ENCODE results near the gene CCSAP. TPM values are rescaled to one million over a fixed set of nuclear protein-coding genes. Genes with fewer than 3 reads are reported as not detected.

CCSAP gene
- total and polyA plus RNA-seq, 9 donors: 3.3 to 9.2 (median 6.4) TPM

DNA sequence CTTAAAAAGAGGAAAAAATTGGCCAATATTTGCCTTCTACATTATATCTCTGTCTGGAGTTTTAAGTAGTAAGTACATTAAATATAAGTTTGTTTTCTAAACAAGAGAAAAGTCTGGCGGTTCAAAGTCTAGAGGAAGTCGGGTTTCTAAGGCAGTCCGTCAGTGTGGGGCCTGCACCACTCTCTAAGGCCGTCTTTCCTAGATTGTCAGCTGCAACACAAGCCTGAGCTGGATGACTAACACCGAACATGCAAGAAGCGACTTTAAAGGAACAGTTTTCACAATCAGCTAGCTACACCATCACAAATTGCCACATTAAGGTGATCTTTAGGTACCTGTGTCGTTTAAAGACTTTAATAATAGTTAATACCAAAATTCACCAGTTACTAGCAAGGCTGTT lies 19.6 kb downstream of the CCSAP start:
- Histone ChIP-seq H3K4me3 (no peak overlapping the region), H3K9me3 (no peaks in the 10 kb centered on the region), H3K36me3 (no peaks in the 10 kb centered on the region), H3K4me1 (ENCODE audit: insufficient read depth) (peaks cover 6% of the 10 kb centered on the region), H3K27ac (no peak overlapping the region), H3K27me3 (no peaks in the 10 kb centered on the region)
- intact Hi-C loops (cut with DNase I): no loop called here
- WGBS, 3 donors: 94 to 95% (median 94%) methylated on average over 7 of the region's 7 CpGs
- TF ChIP-seq POLR2A (IDR thresholded peaks at IDR 0.05) (no peak), EP300 (IDR thresholded peaks at IDR 0.05) (no peak)
- TF ChIP-seq, protein P1, sequence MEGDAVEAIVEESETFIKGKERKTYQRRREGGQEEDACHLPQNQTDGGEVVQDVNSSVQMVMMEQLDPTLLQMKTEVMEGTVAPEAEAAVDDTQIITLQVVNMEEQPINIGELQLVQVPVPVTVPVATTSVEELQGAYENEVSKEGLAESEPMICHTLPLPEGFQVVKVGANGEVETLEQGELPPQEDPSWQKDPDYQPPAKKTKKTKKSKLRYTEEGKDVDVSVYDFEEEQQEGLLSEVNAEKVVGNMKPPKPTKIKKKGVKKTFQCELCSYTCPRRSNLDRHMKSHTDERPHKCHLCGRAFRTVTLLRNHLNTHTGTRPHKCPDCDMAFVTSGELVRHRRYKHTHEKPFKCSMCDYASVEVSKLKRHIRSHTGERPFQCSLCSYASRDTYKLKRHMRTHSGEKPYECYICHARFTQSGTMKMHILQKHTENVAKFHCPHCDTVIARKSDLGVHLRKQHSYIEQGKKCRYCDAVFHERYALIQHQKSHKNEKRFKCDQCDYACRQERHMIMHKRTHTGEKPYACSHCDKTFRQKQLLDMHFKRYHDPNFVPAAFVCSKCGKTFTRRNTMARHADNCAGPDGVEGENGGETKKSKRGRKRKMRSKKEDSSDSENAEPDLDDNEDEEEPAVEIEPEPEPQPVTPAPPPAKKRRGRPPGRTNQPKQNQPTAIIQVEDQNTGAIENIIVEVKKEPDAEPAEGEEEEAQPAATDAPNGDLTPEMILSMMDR (IDR thresholded peaks at IDR 0.05): no peak
- no peak for DNase-seq

DNA sequence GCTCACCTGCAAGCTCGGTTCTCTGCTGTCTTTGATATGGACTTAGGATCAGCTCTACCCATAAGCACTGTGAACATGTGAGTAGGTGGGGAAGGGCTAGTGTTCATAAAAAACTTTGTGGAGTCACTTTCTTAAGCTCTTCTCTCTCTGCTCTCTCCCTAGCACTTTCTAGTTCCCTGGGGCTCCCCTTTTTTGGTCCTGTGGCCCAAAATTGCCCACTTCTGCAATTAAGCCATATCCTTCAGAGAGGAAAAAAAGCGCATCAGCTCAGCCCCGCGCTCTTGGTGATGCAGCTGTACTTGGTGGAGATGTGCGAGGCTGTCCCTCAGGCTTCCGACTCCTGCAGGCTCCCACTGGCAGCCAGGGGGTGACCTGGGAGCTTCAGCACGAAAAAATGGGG lies 23.4 kb downstream of the CCSAP start:
- TF ChIP-seq, protein P1 (IDR thresholded peaks at IDR 0.05): no peak
- no peak for TF ChIP-seq POLR2A (IDR thresholded peaks at IDR 0.05)
- 89 to 95% (median 93%) methylated on average over 7 of the region's 7 CpGs for WGBS, 3 donors
- intact Hi-C loops (cut with DNase I): no loop called here
- Histone ChIP-seq H3K36me3 (no peaks in the 10 kb centered on the region), H3K4me1 (ENCODE audit: insufficient read depth) (no peaks in the 10 kb centered on the region), H3K27ac (no peak overlapping the region), H3K27me3 (no peaks in the 10 kb centered on the region), H3K9me3 (no peaks in the 10 kb centered on the region), H3K4me3 (no peak overlapping the region)
- no peak for DNase-seq

GRCh38 chr1:229318056-229318455 lies 24.8 kb downstream of the CCSAP start:
- intact Hi-C loops (cut with DNase I): no loop called here
- TF ChIP-seq EP300 (IDR thresholded peaks at IDR 0.05) (no peak), POLR2A (IDR thresholded peaks at IDR 0.05) (no peak)
- TF ChIP-seq, protein P1 (IDR thresholded peaks at IDR 0.05): no peak
- no peaks in the 10 kb centered on the region for H3K4me1 ChIP-seq (ENCODE audit: insufficient read depth)
- H3K4me3 ChIP-seq: no peak overlapping the region
- no peak overlapping the region for H3K27ac ChIP-seq
- H3K27me3 ChIP-seq: no peaks in the 10 kb centered on the region
- WGBS, 3 donors: 89 to 91% (median 91%) methylated on average over 4 of the region's 4 CpGs
- DNase-seq: no peak
- H3K36me3 ChIP-seq: no peaks in the 10 kb centered on the region
- no peaks in the 10 kb centered on the region for H3K9me3 ChIP-seq

DNA sequence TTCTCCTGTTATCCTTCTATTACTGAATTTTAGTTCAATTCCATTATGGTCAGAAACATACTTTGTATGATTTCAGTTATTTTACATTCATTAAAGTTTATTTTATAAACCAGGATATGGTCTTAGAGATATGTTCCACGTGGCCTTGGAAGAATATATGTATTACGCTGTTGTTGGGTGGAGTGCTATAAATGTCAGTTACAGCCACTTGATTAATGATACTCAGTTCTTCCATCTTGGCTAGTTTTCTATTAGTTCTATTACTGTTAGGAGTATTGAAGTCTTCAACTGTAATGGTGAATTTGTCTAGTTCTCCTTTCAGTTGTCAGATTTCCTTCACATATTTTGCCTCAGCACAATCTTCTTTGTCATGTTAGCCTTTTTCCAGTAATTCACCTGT lies 26.7 kb downstream of the CCSAP start:
- Histone ChIP-seq H3K27me3 (no peaks in the 10 kb centered on the region), H3K4me1 (ENCODE audit: insufficient read depth) (no peaks in the 10 kb centered on the region), H3K36me3 (no peaks in the 10 kb centered on the region), H3K4me3 (no peak overlapping the region), H3K27ac (no peak overlapping the region), H3K9me3 (no peaks in the 10 kb centered on the region)
- intact Hi-C loops (cut with DNase I): no loop called here
- 71 to 82% (median 72%) methylated on average over 2 of the region's 2 CpGs for WGBS, 3 donors
- DNase-seq: no peak
- TF ChIP-seq EP300 (IDR thresholded peaks at IDR 0.05) (no peak), POLR2A (IDR thresholded peaks at IDR 0.05) (no peak)
- TF ChIP-seq, protein P1 (IDR thresholded peaks at IDR 0.05): no peak

DNA sequence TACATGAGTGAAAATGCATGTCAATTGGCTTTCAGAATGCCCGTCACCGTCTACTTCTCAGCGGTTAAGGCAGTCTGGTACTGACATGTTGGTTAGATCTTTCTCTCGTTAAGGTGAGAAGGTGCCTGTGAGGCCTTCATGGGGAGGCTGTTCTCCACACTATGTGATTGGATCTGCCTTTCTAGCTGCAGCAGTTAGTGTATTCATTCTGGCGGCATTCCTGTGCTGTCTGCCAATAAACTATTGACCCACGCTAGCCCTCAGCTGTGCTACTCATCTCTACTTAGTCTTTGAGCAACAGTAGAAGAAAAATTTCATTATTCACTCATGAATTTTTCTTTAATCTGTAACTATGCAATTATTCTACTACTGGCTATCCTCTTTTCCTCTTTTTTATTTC lies 32.0 kb downstream of the CCSAP start:
- H3K9me3 ChIP-seq: no peaks in the 10 kb centered on the region
- H3K27ac ChIP-seq: no peak overlapping the region
- 35 to 54% (median 38%) methylated on average over 6 of the region's 6 CpGs for WGBS, 3 donors
- no peaks in the 10 kb centered on the region for H3K4me1 ChIP-seq (ENCODE audit: insufficient read depth)
- TF ChIP-seq POLR2A (IDR thresholded peaks at IDR 0.05) (no peak), EP300 (IDR thresholded peaks at IDR 0.05) (no peak)
- TF ChIP-seq, protein P1 (IDR thresholded peaks at IDR 0.05): no peak
- H3K36me3 ChIP-seq: no peaks in the 10 kb centered on the region
- H3K4me3 ChIP-seq: no peak overlapping the region
- intact Hi-C loops (cut with DNase I): no loop called here
- H3K27me3 ChIP-seq: no peaks in the 10 kb centered on the region
- DNase-seq: no peak
